HEK293 (cell line): ENCODE results near the gene RBM22.

Source experiments
- ATF2 ChIP-seq: fragments of 450-650 bp; formaldehyde crosslinking; IDR thresholded peaks from 2 replicates; pipeline ENCODE4 v1.5.1; 2016; ENCODE audit warnings: missing biosample characterization, missing genetic modification characterization, low read depth
- GFI1B ChIP-seq: fragments of 450-650 bp; formaldehyde crosslinking; IDR thresholded peaks from 2 replicates; pipeline ENCODE4 v1.5.1; 2016; ENCODE audit warnings: missing biosample characterization, missing genetic modification characterization
- GLI2 ChIP-seq: fragments of 450-650 bp; formaldehyde crosslinking; IDR thresholded peaks from 2 replicates; pipeline ENCODE4; 2017; ENCODE audit warnings: missing biosample characterization, missing genetic modification characterization, low read depth, borderline replicate concordance
- HOXC10 ChIP-seq: sonication (generic); formaldehyde crosslinking; IDR thresholded peaks from 2 replicates; pipeline ENCODE4 v1.8.1; 2023; ENCODE audit warnings: mild to moderate bottlenecking, missing genetic modification reagents
- PRDM1 ChIP-seq: fragments of 450-650 bp; formaldehyde crosslinking; IDR thresholded peaks from 2 replicates; pipeline ENCODE4; 2016; ENCODE audit warnings: missing biosample characterization, missing genetic modification characterization
- PRDM10 ChIP-seq: fragments of 450-650 bp; formaldehyde crosslinking; IDR thresholded peaks from 2 replicates; pipeline ENCODE4 v1.5.1; 2016; ENCODE audit warnings: missing biosample characterization, missing genetic modification characterization
- REST ChIP-seq: fragments of 450-650 bp; formaldehyde crosslinking; IDR thresholded peaks from 2 replicates; pipeline ENCODE4 v1.5.1; 2016; ENCODE audit warnings: missing biosample characterization, missing genetic modification characterization
- ZNF239 ChIP-seq: fragments of 450-650 bp; formaldehyde crosslinking; IDR thresholded peaks from 2 replicates; pipeline ENCODE4 v1.5.1; 2016; ENCODE audit warnings: missing biosample characterization, missing genetic modification characterization
- ZNF292 ChIP-seq: fragments of 450-650 bp; formaldehyde crosslinking; IDR thresholded peaks from 2 replicates; pipeline ENCODE4 v1.5.1; 2016; ENCODE audit warnings: low read depth, missing biosample characterization, missing genetic modification characterization, borderline replicate concordance
- ZNF350 ChIP-seq: fragments of 450-650 bp; formaldehyde crosslinking; IDR thresholded peaks from 2 replicates; pipeline ENCODE4 v1.5.0; 2017; ENCODE audit warnings: missing biosample characterization, mild to moderate bottlenecking, missing genetic modification characterization
- ZNF362 ChIP-seq: fragments of 450-650 bp; formaldehyde crosslinking; IDR thresholded peaks from 2 replicates; pipeline ENCODE4 v1.5.1; 2016; ENCODE audit warnings: missing biosample characterization, missing genetic modification characterization
- ZNF621 ChIP-seq: fragments of 450-650 bp; formaldehyde crosslinking; IDR thresholded peaks from 2 replicates; pipeline ENCODE4 v1.5.1; 2017; ENCODE audit warnings: missing biosample characterization, missing genetic modification characterization
- ZNF629 ChIP-seq: fragments of 450-650 bp; formaldehyde crosslinking; IDR thresholded peaks from 2 replicates; pipeline ENCODE4 v1.5.1; 2017; ENCODE audit warnings: missing biosample characterization, missing genetic modification characterization
- ZNF830 ChIP-seq: fragments of 450-650 bp; IDR thresholded peaks from 2 replicates; pipeline ENCODE4 v1.5.0; 2018; ENCODE audit warnings: missing biosample characterization, missing genetic modification characterization, low read depth, mild to moderate bottlenecking, moderate library complexity
- ZSCAN16 ChIP-seq: fragments of 450-650 bp; formaldehyde crosslinking; IDR thresholded peaks from 2 replicates; pipeline ENCODE4 v1.5.1; 2016; ENCODE audit warnings: missing biosample characterization, missing genetic modification characterization
- TF ChIP-seq, protein P1 (sequence below): fragments of 450-650 bp; formaldehyde crosslinking; IDR thresholded peaks from 2 replicates; pipeline ENCODE4 v1.5.1; 2016; ENCODE audit warnings: missing biosample characterization, missing genetic modification characterization
- TF ChIP-seq, protein P2 (sequence below): fragments of 450-650 bp; formaldehyde crosslinking; IDR thresholded peaks from 2 replicates; pipeline ENCODE4 v1.5.1; 2016; ENCODE audit warnings: missing biosample characterization, missing genetic modification characterization
- TF ChIP-seq, protein P3 (sequence below): fragments of 450-650 bp; formaldehyde crosslinking; IDR thresholded peaks from 2 replicates; pipeline ENCODE4 v1.5.1; 2017; ENCODE audit warnings: missing biosample characterization, missing genetic modification characterization
- TF ChIP-seq, protein P4 (sequence below): fragments of 450-650 bp; IDR thresholded peaks from 2 replicates; pipeline ENCODE4 v1.5.1; 2018; ENCODE audit warnings: missing biosample characterization, mild to moderate bottlenecking, missing genetic modification characterization

Gene RBM22

DNA sequence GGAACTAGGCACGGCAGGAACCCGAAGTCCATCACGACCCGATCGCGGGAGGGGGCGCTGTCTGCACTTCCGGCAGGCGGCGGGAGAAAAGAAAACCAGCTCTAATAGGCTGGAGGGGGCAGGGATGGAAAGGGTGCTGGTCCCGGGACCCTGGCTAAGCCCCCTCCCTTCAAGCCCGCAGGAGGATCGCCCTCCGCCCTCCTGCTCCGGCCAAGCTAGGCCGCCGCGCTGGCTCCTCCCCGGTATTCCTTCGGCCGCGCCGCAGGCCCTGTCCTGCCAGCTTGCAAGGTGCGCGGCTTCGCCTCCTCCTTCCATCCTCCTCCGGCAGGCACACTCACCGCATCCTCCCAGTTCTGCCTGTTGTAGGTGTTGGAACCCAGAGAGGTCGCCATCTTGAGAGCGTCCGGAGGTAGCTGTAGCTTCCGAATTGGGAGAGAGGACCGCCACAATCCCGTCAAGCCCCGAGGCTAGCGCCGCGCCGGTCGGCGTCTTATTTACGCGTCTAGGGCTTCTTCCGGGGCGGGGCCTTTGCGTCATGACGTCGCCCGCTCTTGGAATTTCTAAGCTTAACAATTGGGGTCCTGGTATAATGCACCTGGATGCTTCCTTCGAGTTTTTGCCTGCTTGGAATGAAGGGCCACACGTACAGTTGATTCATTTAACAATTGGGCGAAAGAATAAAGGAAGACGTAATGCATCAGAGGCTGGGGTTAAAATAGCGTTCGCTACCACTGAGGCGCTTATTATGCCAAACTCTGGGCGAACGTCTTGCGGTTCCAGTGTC, at the start of gene RBM22 (continued):
- TF ChIP-seq REST (tag by site-specific recombination) (peak; percentile 56; the same call in 1 of the 2 replicates), ZNF239 (tag by site-specific recombination) (no peak), ATF2 (tag by site-specific recombination) (peak; percentile 76), ZNF830 (tag by site-specific recombination) (no peak), PRDM1 (tag by site-specific recombination) (no peak), PRDM10 (tag by site-specific recombination) (peak; percentile 21; the same call in 1 of the 2 replicates), ZNF350 (tag by site-specific recombination) (no peak), GFI1B (tag by site-specific recombination) (no peak; the same call in 1 of the 2 replicates), GLI2 (tag by site-specific recombination) (no peak), ZNF292 (tag by site-specific recombination) (no peak), ZSCAN16 (tag by site-specific recombination) (no peak), ZNF621 (tag by site-specific recombination) (no peak), HOXC10 (CRISPR knock-in tag) (no peak), ZNF629 (tag by site-specific recombination) (peak; percentile 98), ZNF362 (no peak)
- TF ChIP-seq, protein P1, sequence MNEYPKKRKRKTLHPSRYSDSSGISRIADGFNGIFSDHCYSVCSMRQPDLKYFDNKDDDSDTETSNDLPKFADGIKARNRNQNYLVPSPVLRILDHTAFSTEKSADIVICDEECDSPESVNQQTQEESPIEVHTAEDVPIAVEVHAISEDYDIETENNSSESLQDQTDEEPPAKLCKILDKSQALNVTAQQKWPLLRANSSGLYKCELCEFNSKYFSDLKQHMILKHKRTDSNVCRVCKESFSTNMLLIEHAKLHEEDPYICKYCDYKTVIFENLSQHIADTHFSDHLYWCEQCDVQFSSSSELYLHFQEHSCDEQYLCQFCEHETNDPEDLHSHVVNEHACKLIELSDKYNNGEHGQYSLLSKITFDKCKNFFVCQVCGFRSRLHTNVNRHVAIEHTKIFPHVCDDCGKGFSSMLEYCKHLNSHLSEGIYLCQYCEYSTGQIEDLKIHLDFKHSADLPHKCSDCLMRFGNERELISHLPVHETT (tag by site-specific recombination): 0 out of 2 replicates have a peak, but pooled peaks have one; percentile 11
- TF ChIP-seq, protein P2, sequence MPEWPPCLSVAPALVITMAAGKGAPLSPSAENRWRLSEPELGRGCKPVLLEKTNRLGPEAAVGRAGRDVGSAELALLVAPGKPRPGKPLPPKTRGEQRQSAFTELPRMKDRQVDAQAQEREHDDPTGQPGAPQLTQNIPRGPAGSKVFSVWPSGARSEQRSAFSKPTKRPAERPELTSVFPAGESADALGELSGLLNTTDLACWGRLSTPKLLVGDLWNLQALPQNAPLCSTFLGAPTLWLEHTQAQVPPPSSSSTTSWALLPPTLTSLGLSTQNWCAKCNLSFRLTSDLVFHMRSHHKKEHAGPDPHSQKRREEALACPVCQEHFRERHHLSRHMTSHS (tag by site-specific recombination): no peak
- TF ChIP-seq, protein P3, sequence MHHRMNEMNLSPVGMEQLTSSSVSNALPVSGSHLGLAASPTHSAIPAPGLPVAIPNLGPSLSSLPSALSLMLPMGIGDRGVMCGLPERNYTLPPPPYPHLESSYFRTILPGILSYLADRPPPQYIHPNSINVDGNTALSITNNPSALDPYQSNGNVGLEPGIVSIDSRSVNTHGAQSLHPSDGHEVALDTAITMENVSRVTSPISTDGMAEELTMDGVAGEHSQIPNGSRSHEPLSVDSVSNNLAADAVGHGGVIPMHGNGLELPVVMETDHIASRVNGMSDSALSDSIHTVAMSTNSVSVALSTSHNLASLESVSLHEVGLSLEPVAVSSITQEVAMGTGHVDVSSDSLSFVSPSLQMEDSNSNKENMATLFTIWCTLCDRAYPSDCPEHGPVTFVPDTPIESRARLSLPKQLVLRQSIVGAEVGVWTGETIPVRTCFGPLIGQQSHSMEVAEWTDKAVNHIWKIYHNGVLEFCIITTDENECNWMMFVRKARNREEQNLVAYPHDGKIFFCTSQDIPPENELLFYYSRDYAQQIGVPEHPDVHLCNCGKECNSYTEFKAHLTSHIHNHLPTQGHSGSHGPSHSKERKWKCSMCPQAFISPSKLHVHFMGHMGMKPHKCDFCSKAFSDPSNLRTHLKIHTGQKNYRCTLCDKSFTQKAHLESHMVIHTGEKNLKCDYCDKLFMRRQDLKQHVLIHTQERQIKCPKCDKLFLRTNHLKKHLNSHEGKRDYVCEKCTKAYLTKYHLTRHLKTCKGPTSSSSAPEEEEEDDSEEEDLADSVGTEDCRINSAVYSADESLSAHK (tag by site-specific recombination): 0 out of 2 replicates have a peak, but pooled peaks have one; percentile 23
- TF ChIP-seq, protein P4, sequence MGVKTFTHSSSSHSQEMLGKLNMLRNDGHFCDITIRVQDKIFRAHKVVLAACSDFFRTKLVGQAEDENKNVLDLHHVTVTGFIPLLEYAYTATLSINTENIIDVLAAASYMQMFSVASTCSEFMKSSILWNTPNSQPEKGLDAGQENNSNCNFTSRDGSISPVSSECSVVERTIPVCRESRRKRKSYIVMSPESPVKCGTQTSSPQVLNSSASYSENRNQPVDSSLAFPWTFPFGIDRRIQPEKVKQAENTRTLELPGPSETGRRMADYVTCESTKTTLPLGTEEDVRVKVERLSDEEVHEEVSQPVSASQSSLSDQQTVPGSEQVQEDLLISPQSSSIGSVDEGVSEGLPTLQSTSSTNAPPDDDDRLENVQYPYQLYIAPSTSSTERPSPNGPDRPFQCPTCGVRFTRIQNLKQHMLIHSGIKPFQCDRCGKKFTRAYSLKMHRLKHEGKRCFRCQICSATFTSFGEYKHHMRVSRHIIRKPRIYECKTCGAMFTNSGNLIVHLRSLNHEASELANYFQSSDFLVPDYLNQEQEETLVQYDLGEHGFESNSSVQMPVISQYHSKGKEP (tag by site-specific recombination): 0 out of 2 replicates have a peak, but pooled peaks have one; percentile 29
- TF ChIP-seq, all 188 proteins: peak for 67
